ENCODE results near the gene MLYCD. TPM values are rescaled to one million over a fixed set of nuclear protein-coding genes. Genes with fewer than 3 reads are reported as not detected.

The MLYCD gene
- total RNA-seq, 6 experiments from 2014 or later: 6.6 to 15.6 (median 11.3) TPM

GRCh38 chr16:83955218-83956130, 56.6 kb downstream of the MLYCD start:
- H3K9me3 ChIP-seq: no peaks in the 10 kb centered on the region
- 30% methylated on average over 7 of the region's 23 CpGs for WGBS (ENCODE audit: insufficient coverage, low coverage, low lambda C conversion rate, missing lambda C conversion rate)
- H3K4me1 ChIP-seq: peaks cover 0 to 27% (median 3%) of the 10 kb centered on the region in 4 donors
- ATAC-seq (no peak), DNase-seq (no peak)
- intact Hi-C loops (cut with DNase I): no loop called here
- TF ChIP-seq, protein P1, sequence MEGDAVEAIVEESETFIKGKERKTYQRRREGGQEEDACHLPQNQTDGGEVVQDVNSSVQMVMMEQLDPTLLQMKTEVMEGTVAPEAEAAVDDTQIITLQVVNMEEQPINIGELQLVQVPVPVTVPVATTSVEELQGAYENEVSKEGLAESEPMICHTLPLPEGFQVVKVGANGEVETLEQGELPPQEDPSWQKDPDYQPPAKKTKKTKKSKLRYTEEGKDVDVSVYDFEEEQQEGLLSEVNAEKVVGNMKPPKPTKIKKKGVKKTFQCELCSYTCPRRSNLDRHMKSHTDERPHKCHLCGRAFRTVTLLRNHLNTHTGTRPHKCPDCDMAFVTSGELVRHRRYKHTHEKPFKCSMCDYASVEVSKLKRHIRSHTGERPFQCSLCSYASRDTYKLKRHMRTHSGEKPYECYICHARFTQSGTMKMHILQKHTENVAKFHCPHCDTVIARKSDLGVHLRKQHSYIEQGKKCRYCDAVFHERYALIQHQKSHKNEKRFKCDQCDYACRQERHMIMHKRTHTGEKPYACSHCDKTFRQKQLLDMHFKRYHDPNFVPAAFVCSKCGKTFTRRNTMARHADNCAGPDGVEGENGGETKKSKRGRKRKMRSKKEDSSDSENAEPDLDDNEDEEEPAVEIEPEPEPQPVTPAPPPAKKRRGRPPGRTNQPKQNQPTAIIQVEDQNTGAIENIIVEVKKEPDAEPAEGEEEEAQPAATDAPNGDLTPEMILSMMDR (IDR thresholded peaks at IDR 0.05): no peak
- TF ChIP-seq POLR2A (IDR thresholded peaks at IDR 0.05): no peak
- no peaks in the 10 kb centered on the region for H3K27me3 ChIP-seq
- peak overlapping the region; percentile 76 to 84 (median 78) for H3K4me3 ChIP-seq
- peak overlapping the region; percentile 65 to 93 (median 90) for H3K27ac ChIP-seq
- H3K36me3 ChIP-seq: peaks cover 0 to 50% (median 24%) of the 10 kb centered on the region in 4 donors

DNA sequence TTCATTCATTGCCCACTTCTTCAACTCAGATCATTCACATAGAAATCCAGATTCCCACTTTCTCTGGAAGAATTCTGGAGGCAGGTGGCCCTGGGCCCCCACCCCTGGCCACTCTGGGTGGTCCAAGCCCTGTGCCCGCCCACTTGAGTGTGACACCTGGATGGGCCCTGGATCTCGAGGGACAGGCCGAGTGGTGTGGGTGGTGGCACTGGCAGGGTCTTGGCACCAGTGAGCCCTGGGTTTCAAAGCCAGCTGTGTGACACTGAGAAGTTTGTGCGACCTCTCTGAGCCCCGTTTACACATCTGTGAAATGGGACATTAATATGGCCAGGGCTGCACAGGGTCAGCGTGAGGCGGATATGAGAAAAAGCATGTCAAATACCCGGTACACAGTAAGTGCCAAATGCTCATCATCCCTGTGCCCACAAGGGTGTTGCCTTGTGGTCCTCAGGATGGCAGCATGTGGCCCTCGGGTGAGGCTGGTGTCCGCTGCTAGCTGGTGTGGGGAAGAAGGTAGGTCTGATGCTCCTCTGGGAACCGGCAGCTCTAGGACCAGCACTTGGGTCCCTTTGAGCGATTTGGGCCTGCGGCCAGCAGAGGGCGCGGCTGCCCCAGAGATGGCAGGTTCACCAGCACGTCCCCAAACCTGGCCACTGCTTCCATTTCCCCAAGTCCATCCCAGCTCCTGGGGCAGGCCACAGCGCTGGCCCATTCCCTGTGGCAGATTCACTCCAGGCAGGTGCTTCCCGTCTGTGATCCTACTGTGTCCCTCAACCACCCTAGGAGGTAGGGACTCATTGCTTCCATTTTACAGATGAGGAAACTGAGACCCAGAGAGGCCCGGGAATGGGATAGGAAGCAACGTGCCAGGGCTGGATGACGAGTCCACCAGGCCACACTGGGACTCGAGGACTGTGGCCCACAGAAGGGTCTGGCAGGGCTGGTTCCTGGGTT, 57.7 kb downstream of the MLYCD start:
- intact Hi-C loops (cut with DNase I): no loop called here

DNA sequence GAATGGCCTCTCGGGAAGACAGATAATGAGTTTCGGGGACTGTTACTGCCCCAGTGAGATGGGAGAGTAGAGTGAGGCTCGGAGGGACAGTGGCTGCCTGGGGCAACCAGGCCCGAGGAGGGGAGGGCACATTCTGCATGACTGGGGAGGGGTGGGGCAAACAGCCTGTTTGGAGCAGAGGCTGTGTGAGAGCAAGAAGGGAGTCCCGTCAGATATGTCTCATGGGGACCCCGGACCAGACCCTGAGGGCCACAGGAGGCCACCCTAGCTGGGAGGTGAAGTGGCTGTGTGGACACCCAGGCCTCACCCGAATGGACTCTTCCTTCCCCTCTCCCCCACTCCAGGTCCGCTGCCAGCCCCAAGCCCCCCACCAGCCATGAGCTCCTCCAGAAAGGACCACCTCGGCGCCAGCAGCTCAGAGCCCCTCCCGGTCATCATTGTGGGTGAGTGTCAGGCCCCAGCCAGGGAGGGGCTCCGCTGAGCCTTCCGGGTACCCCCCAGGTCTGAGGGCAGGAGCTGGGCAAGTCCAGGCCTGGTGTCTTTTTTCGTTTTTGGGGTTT, 58.5 kb downstream of the MLYCD start:
- no peak for TF ChIP-seq POLR2A (IDR thresholded peaks at IDR 0.05)
- TF ChIP-seq, protein P1 (IDR thresholded peaks at IDR 0.05): no peak
- intact Hi-C loops (cut with DNase I): no loop called here
- Histone ChIP-seq H3K27me3 (no peaks in the 10 kb centered on the region), H3K9me3 (no peaks in the 10 kb centered on the region), H3K4me3 (no peak overlapping the region), H3K36me3 (peaks cover 0 to 69% (median 35%) of the 10 kb centered on the region in 4 donors), H3K4me1 (peaks cover 0 to 24% (median 1%) of the 10 kb centered on the region in 4 donors), H3K27ac (no peak overlapping the region)
- no peak for DNase-seq
- no peak for ATAC-seq
- WGBS (ENCODE audit: insufficient coverage, low coverage, low lambda C conversion rate, missing lambda C conversion rate): 69% methylated on average over 8 of the region's 14 CpGs

More for the DNA sequence above, 57.7 kb downstream of the MLYCD start:
- no peaks in the 10 kb centered on the region for H3K9me3 ChIP-seq
- ATAC-seq: peak; percentile 9 to 21 (median 20)
- H3K36me3 ChIP-seq: peaks cover 0 to 61% (median 30%) of the 10 kb centered on the region in 4 donors
- peak; percentile 83 to 87 (median 86) for DNase-seq
- no peak overlapping the region for H3K27ac ChIP-seq
- H3K4me3 ChIP-seq: no peak overlapping the region
- whole genome bisulfite sequencing (ENCODE audit: insufficient coverage, low coverage, low lambda C conversion rate, missing lambda C conversion rate): 35% methylated on average over 10 of the region's 22 CpGs
- no peak for TF ChIP-seq POLR2A (IDR thresholded peaks at IDR 0.05)
- TF ChIP-seq, protein P1 (IDR thresholded peaks at IDR 0.05): peak; percentile 55 to 79 (median 72)
- H3K4me1 ChIP-seq: peaks cover 0 to 27% (median 3%) of the 10 kb centered on the region in 4 donors
- H3K27me3 ChIP-seq: no peaks in the 10 kb centered on the region

All from right lobe of liver (tissue), 6 donors.